LoVo (cell line): Measurements from ENCODE around the gene MAST4.

ENCODE experiments used
- DNase-seq: peaks from one replicate; pipeline ENCODE4 v3.0.0-alpha.2; 2016; ENCODE audit warnings: low spot score

MAST4 gene

GRCh38 chr5:66595756-66596635 is at the start of gene MAST4:
Gene MAST4 (plus strand): TSS chr5:66596393. CDS start chr5:66596656, 263 bp downstream.
- DNase-seq: peak; percentile 90

GRCh38 chr5:66546541-66546940 is 49.7 kb upstream of the MAST4 start:
- no peak for DNase-seq

- DNase-seq: no peak
These were observed 44.9 kb upstream of the MAST4 start for GRCh38 chr5:66551338-66551737.

GRCh38 chr5:66551945-66552344 is 44.2 kb upstream of the MAST4 start:
- DNase-seq: no peak

GRCh38 chr5:66553368-66553912 is 42.8 kb upstream of the MAST4 start:
- no peak for DNase-seq

GRCh38 chr5:66553916-66554575 is 42.1 kb upstream of the MAST4 start:
- peak; percentile 29 for DNase-seq

GRCh38 chr5:66554884-66555283 is 41.3 kb upstream of the MAST4 start:
- DNase-seq: no peak

GRCh38 chr5:66558560-66558959 is 37.6 kb upstream of the MAST4 start:
- DNase-seq: no peak

- no peak for DNase-seq
These were observed 35.8 kb upstream of the MAST4 start for GRCh38 chr5:66560371-66560770.

GRCh38 chr5:66561256-66561990 is 34.8 kb upstream of the MAST4 start:
- DNase-seq: no peak

- DNase-seq: no peak
These were observed 30.3 kb upstream of the MAST4 start for GRCh38 chr5:66565878-66566277.

- DNase-seq: no peak
These were observed 28.7 kb upstream of the MAST4 start for GRCh38 chr5:66567474-66567873.

- DNase-seq: no peak
These were observed 26.0 kb upstream of the MAST4 start for GRCh38 chr5:66570201-66570600.

- no peak for DNase-seq
These were observed 22.5 kb upstream of the MAST4 start for GRCh38 chr5:66573733-66574132.

GRCh38 chr5:66582499-66583165 is 13.6 kb upstream of the MAST4 start:
- no peak for DNase-seq

GRCh38 chr5:66585291-66585690 is 10.9 kb upstream of the MAST4 start:
- DNase-seq: no peak

- no peak for DNase-seq
These were observed 8.4 kb upstream of the MAST4 start for GRCh38 chr5:66587771-66588170.

- no peak for DNase-seq
These were observed 516 bp downstream of the MAST4 start for GRCh38 chr5:66596636-66597182.

GRCh38 chr5:66597183-66597757 is 1.1 kb downstream of the MAST4 start:
- no peak for DNase-seq

- no peak for DNase-seq
These were observed 6.4 kb downstream of the MAST4 start for GRCh38 chr5:66602621-66603020.

- DNase-seq: no peak
These were observed 7.0 kb downstream of the MAST4 start for GRCh38 chr5:66603164-66603563.
